Smooth muscle cell (in vitro differentiated cells): ENCODE measurements around the gene CACNA1C. TPM values are rescaled to one million over a fixed set of nuclear protein-coding genes. Genes with fewer than 3 reads are reported as not detected.

Source experiments
- DNase-seq: peaks from one replicate; lab custom pipeline; 2025; ENCODE audit not compliant: unreplicated experiment; lab: John Stamatoyannopoulos, UW
- H2AFZ ChIP-seq: fragments of 200-600 bp; sonication (generic); 2 replicates; pipeline ENCODE4 v1.6.0; 2016; ENCODE audit warnings: antibody characterized with exemption, low read depth, mild to moderate bottlenecking
- H3F3A ChIP-seq: fragments of 200-600 bp; sonication (generic); 2 replicates; pipeline ENCODE4 v1.6.0; 2017; ENCODE audit warnings: antibody characterized with exemption, low read depth
- H3K27ac ChIP-seq: fragments of 200-600 bp; sonication (generic); 2 replicates; pipeline ENCODE4 v1.5.1; 2016; ENCODE audit warnings: low read depth, mild to moderate bottlenecking
- H3K27me3 ChIP-seq: fragments of 200-600 bp; sonication (generic); 2 replicates; pipeline ENCODE4 v1.6.1; 2016; ENCODE audit warnings: low read depth, mild to moderate bottlenecking
- H3K36me3 ChIP-seq: fragments of 200-600 bp; sonication (generic); 2 replicates; pipeline ENCODE4 v1.5.1; 2016; ENCODE audit warnings: low read depth
- H3K4me1 ChIP-seq: fragments of 200-600 bp; sonication (generic); 2 replicates; pipeline ENCODE4 v1.5.1; 2016; ENCODE audit warnings: low read depth
- H3K4me2 ChIP-seq: fragments of 200-600 bp; sonication (generic); 2 replicates; pipeline ENCODE4 v1.6.0; 2016; ENCODE audit warnings: mild to moderate bottlenecking
- H3K4me3 ChIP-seq: fragments of 200-600 bp; sonication (generic); 2 replicates; pipeline ENCODE4 v1.5.1; 2016; ENCODE audit warnings: mild to moderate bottlenecking
- H3K79me2 ChIP-seq: fragments of 200-600 bp; sonication (generic); 2 replicates; pipeline ENCODE4 v1.6.0; 2016; ENCODE audit warnings: low read depth, mild to moderate bottlenecking
- H3K9ac ChIP-seq: fragments of 200-600 bp; sonication (generic); 2 replicates; pipeline ENCODE4 v1.6.0; 2016; ENCODE audit warnings: low read depth
- H3K9me3 ChIP-seq: fragments of 200-600 bp; sonication (generic); replicated peaks from 2 replicates; pipeline ENCODE4 v1.5.1; 2016; ENCODE audit warnings: low read depth
- H4K20me1 ChIP-seq: fragments of 200-600 bp; sonication (generic); 2 replicates; pipeline ENCODE4 v1.6.0; 2016; ENCODE audit warnings: low read depth
- CTCF ChIP-seq: fragments of 200-600 bp; sonication (generic); IDR thresholded peaks from 2 replicates; pipeline ENCODE4 v1.5.1; 2017; ENCODE audit warnings: borderline replicate concordance, mild to moderate bottlenecking, antibody characterized with exemption; ENCODE audit not compliant: insufficient read depth, poor library complexity, severe bottlenecking
- WGBS: methylation state at CpG from one replicate; pipeline ENCODE4 v1.1.7; 2016; ENCODE audit warnings: low lambda C conversion rate; 5-methylcytosine and 5-hydroxymethylcytosine counted together
- polyA plus RNA-seq: library from polyadenylated mRNA; unstranded; fragments of >200 nt; fragmentation: Nextera tagmentation; extraction: Ambion mirVana; gene quantifications from 2 replicates; pipeline ENCODE4 v1.2.1, GENCODE V29; 2016
- total RNA-seq: library from RNA; depleted of rRNA; stranded (reverse); fragments of >200 nt; gene quantifications from 2 replicates; pipeline ENCODE4 v1.2.3, GENCODE V29; 2014

CACNA1C gene
- total and polyA plus RNA-seq, 2 experiments from 2014 or later: 1.6 to 4.5 TPM

DNA sequence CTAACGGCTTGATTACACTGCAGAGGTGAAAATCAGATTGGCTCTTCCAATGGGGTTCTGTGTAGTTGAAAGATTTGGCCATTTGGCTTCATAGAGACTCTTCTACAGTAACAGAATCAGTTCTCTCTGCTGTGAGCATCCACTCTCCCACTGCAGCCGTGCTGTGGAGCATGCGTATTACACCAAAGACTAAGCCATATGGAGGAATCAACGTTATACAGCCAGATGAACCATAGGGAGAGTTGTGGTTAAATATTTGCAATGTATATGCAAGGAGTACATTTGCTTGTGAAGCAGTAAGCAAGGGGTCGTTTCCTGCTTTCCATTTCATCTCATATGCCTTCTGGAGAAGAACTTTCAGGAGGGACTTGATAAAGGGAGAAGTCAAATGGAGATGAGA lies 410.9 kb downstream of the CACNA1C start:
- Histone ChIP-seq H3K36me3 (no peaks in the 10 kb centered on the region), H2AFZ (no peak overlapping the region), H3K4me2 (no peak overlapping the region), H3K27ac (no peak overlapping the region), H3K9ac (no peak overlapping the region), H3K4me1 (no peaks in the 10 kb centered on the region), H3K27me3 (no peaks in the 10 kb centered on the region), H3K9me3 (no peaks in the 10 kb centered on the region), H3K4me3 (no peak overlapping the region), H3F3A (no peaks in the 10 kb centered on the region), H3K79me2 (no peaks in the 10 kb centered on the region), H4K20me1 (no peaks in the 10 kb centered on the region)
- no peak for DNase-seq
- WGBS: 82% methylated on average over 5 of the region's 5 CpGs
- no peak for TF ChIP-seq CTCF

GRCh38 chr12:2465681-2466080 lies 412.9 kb downstream of the CACNA1C start:
- 93% methylated on average over 10 of the region's 10 CpGs for whole genome bisulfite sequencing

DNA sequence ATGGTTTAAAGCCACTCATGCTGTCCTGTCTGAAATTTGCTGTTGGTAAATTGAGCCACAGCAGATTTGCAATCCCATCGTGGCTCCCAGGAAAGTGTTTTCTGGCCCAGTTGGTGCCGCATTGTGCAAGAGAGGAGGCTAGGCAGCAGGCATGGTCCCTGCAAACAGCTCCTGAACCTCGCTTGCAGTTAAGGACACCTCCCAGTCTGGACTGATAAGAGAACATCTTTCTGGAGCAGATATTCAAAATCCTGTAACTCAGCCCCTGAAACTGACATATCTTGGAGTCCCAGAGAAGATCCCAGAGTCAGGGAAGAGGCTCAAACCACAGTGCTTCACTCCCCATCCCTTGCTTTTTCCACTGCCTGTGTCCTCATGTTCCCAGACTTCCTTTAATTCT lies 413.4 kb downstream of the CACNA1C start:
- H3K36me3 ChIP-seq: no peaks in the 10 kb centered on the region
- H3K4me3 ChIP-seq: no peak overlapping the region
- no peaks in the 10 kb centered on the region for H3K79me2 ChIP-seq
- no peaks in the 10 kb centered on the region for H3F3A ChIP-seq
- H4K20me1 ChIP-seq: no peaks in the 10 kb centered on the region
- H3K4me2 ChIP-seq: no peak overlapping the region
- no peak for DNase-seq
- 77% methylated on average over 3 of the region's 3 CpGs for WGBS
- H3K9ac ChIP-seq: no peak overlapping the region
- no peak overlapping the region for H3K27ac ChIP-seq
- no peaks in the 10 kb centered on the region for H3K27me3 ChIP-seq
- no peak overlapping the region for H2AFZ ChIP-seq
- no peaks in the 10 kb centered on the region for H3K4me1 ChIP-seq
- no peak for TF ChIP-seq CTCF
- no peaks in the 10 kb centered on the region for H3K9me3 ChIP-seq

More at GRCh38 chr12:2465681-2466080, 412.9 kb downstream of the CACNA1C start:
- H3K9ac ChIP-seq: no peak overlapping the region
- no peaks in the 10 kb centered on the region for H4K20me1 ChIP-seq
- no peaks in the 10 kb centered on the region for H3K79me2 ChIP-seq
- no peak overlapping the region for H3K4me3 ChIP-seq
- H3K4me1 ChIP-seq: no peaks in the 10 kb centered on the region
- H2AFZ ChIP-seq: no peak overlapping the region
- no peaks in the 10 kb centered on the region for H3K9me3 ChIP-seq
- H3K4me2 ChIP-seq: no peak overlapping the region
- no peak for DNase-seq
- H3K27ac ChIP-seq: no peak overlapping the region
- no peak for TF ChIP-seq CTCF
- H3K36me3 ChIP-seq: no peaks in the 10 kb centered on the region
- H3K27me3 ChIP-seq: no peaks in the 10 kb centered on the region
- no peaks in the 10 kb centered on the region for H3F3A ChIP-seq

GRCh38 chr12:2467447-2468195 lies 414.8 kb downstream of the CACNA1C start:
- 99% methylated on average over 14 of the region's 17 CpGs for WGBS
- H4K20me1 ChIP-seq: no peaks in the 10 kb centered on the region
- H3K4me3 ChIP-seq: no peak overlapping the region
- no peak overlapping the region for H3K4me2 ChIP-seq
- no peaks in the 10 kb centered on the region for H3K4me1 ChIP-seq
- DNase-seq: no peak
- H3K79me2 ChIP-seq: no peaks in the 10 kb centered on the region
- TF ChIP-seq CTCF: no peak
- H2AFZ ChIP-seq: no peak overlapping the region
- no peak overlapping the region for H3K27ac ChIP-seq
- H3F3A ChIP-seq: no peaks in the 10 kb centered on the region
- H3K9ac ChIP-seq: no peak overlapping the region
- H3K9me3 ChIP-seq: no peaks in the 10 kb centered on the region
- H3K27me3 ChIP-seq: no peaks in the 10 kb centered on the region
- H3K36me3 ChIP-seq: no peaks in the 10 kb centered on the region
